Lung (tissue), 12 donors: ENCODE data around the gene DOCK4. TPM values are rescaled to one million over a fixed set of nuclear protein-coding genes. Genes with fewer than 3 reads are reported as not detected.

ENCODE experiments used
- ATAC-seq: fragments of 200-7000 bp; cut with Tn5 transposase; one replicate; pipeline ENCODE4 v1.9.1; 2020; ENCODE audit warnings: moderate number of reproducible peaks; ENCODE audit not compliant: insufficient read depth, low FRiP score
- DNase-seq, 3 donors: peaks; one replicate each; pipeline ENCODE4 v3.0.0-alpha.2; 2013 to 2017
- H3K27ac ChIP-seq, 2 donors: one replicate each; pipeline ENCODE4 v1.5.1; 2013; ENCODE audit warnings: mild to moderate bottlenecking in 2 of 2, moderate library complexity in 2 of 2, control low read depth in 1 of 2, inconsistent platforms in 1 of 2, low read depth in 1 of 2, low read length in 1 of 2
- H3K27me3 ChIP-seq, 3 donors: one replicate each; pipeline ENCODE4 v1.5.1; 2013; ENCODE audit warnings: low read length in 2 of 3; ENCODE audit not compliant: control insufficient read depth in 3 of 3, insufficient read depth in 3 of 3
- H3K36me3 ChIP-seq, 4 donors: one replicate each; pipeline ENCODE4 v1.5.1; 2013; ENCODE audit warnings: low read length in 4 of 4, mild to moderate bottlenecking in 1 of 4, moderate library complexity in 1 of 4; ENCODE audit not compliant: control insufficient read depth in 4 of 4, insufficient read depth in 4 of 4
- H3K4me1 ChIP-seq, 5 donors: one replicate each; pipeline ENCODE4 v1.5.1; 2013; ENCODE audit warnings: low read length in 5 of 5, mild to moderate bottlenecking in 2 of 5, moderate library complexity in 1 of 5; ENCODE audit not compliant: control insufficient read depth in 5 of 5, insufficient read depth in 5 of 5
- H3K4me3 ChIP-seq: one replicate; pipeline ENCODE4 v1.5.1; 2013; ENCODE audit warnings: mild to moderate bottlenecking, control low read depth, moderate library complexity
- H3K9ac ChIP-seq, 2 donors: one replicate each; pipeline ENCODE4 v1.5.1; 2013; ENCODE audit warnings: low read length in 2 of 2, control low read depth in 1 of 2; ENCODE audit not compliant: insufficient read depth in 1 of 2
- H3K9me3 ChIP-seq, 4 donors: one replicate each; pipeline ENCODE4 v1.5.1; 2013; ENCODE audit warnings: low read length in 3 of 4, mild to moderate bottlenecking in 1 of 4, moderate library complexity in 1 of 4; ENCODE audit not compliant: control insufficient read depth in 4 of 4, insufficient read depth in 3 of 4
- CTCF ChIP-seq: IDR thresholded peaks from 2 replicates; pipeline ENCODE4 v1.5.1; 2012; ENCODE audit warnings: mild to moderate bottlenecking; ENCODE audit errors: control extremely low read depth, extremely low read depth
- WGBS, 2 donors: extraction: QIAGEN DNeasy Blood & Tissue Kit; methylation state at CpG; one replicate each; pipeline ENCODE4 v1.1.7; 2013; 5-methylcytosine and 5-hydroxymethylcytosine counted together
- polyA plus RNA-seq, 2 donors: library from polyadenylated mRNA; stranded (reverse); fragments of 200-250 nt; gene quantifications; one replicate each; pipeline ENCODE4 v1.2.1, GENCODE V29; 2013
- total RNA-seq, 2 donors: library from RNA; depleted of rRNA in 1 of 2; stranded (reverse); fragments of >200 nt in 1 of 2; gene quantifications; one replicate each; pipeline ENCODE4 v1.2.1, GENCODE V29; 2014 to 2021
- donor health status: control.
- donor health status: control.
- donor health status: Bipolar disorder and iron deficiency.
- donor health status: healthy.
- donor health status: DM: yes; HTN: yes; CAD: no.

DOCK4 gene
- total and polyA plus RNA-seq, 4 donors: 18.7 to 163 (median 40.3) TPM

- no peaks in the 10 kb centered on the region for H3K9me3 ChIP-seq
- no peak overlapping the region for H3K27ac ChIP-seq
- no peak overlapping the region for H3K9ac ChIP-seq
- H3K4me3 ChIP-seq: no peak overlapping the region
- DNase-seq (peak; percentile 69 to 84 (median 71)), ATAC-seq (peak; percentile 63)
- TF ChIP-seq CTCF: no peak
- H3K4me1 ChIP-seq: peaks cover 4 to 35% (median 21%) of the 10 kb centered on the region in 5 donors
- no peaks in the 10 kb centered on the region for H3K36me3 ChIP-seq
- WGBS, 2 donors: 42 to 44% methylated on average over 2 of the region's 2 CpGs
- H3K27me3 ChIP-seq: no peaks in the 10 kb centered on the region
Observed at GRCh38 chr7:112162142-112162766, 43.9 kb downstream of the DOCK4 start.

- Histone ChIP-seq H3K27me3 (no peaks in the 10 kb centered on the region), H3K27ac (no peak overlapping the region), H3K9me3 (no peaks in the 10 kb centered on the region), H3K36me3 (no peaks in the 10 kb centered on the region), H3K4me3 (no peak overlapping the region), H3K4me1 (peaks cover 4 to 35% (median 21%) of the 10 kb centered on the region in 5 donors), H3K9ac (no peak overlapping the region)
- no peak for TF ChIP-seq CTCF
- ATAC-seq (no peak), DNase-seq (no peak)
- 47 to 70% methylated on average over 3 of the region's 3 CpGs for WGBS, 2 donors
Observed at GRCh38 chr7:112161253-112162141, 44.7 kb downstream of the DOCK4 start.

- H3K4me1 ChIP-seq: peaks cover 4 to 35% (median 21%) of the 10 kb centered on the region in 5 donors
- no peak for ATAC-seq
- no peak overlapping the region for H3K4me3 ChIP-seq
- H3K9ac ChIP-seq: no peak overlapping the region
- DNase-seq: no peak
- 41 to 75% methylated on average over 7 of the region's 7 CpGs for WGBS, 2 donors
- no peaks in the 10 kb centered on the region for H3K36me3 ChIP-seq
- peak overlapping the region in 1 of 2 donors; percentile 72 for H3K27ac ChIP-seq
- no peaks in the 10 kb centered on the region for H3K27me3 ChIP-seq
- H3K9me3 ChIP-seq: no peaks in the 10 kb centered on the region
- no peak for TF ChIP-seq CTCF
Observed at GRCh38 chr7:112160771-112161150, 45.4 kb downstream of the DOCK4 start.
